Upper lobe of left lung (tissue), 4 donors: ENCODE data around the gene ZNF891.

Source experiments
- POLR2A ChIP-seq, 4 donors: fragments of 450-650 bp; IDR thresholded peaks; one replicate each; pipeline ENCODE4 v1.5.1; 2016 to 2017; ENCODE audit warnings: antibody characterized with exemption in 4 of 4, mild to moderate bottlenecking in 2 of 4
- POLR2AphosphoS5 ChIP-seq, 2 donors: sonication (generic); formaldehyde crosslinking; IDR thresholded peaks; one replicate each; pipeline ENCODE4 v1.5.1; 2017; ENCODE audit warnings: antibody characterized with exemption in 2 of 2
- TF ChIP-seq, protein P1 (sequence below), 6 experiments: fragments of 450-650 bp in 4 of 6; fragments of 200-600 bp in 2 of 6; sonication (generic) in 2 of 6; IDR thresholded peaks; one replicate each; pipeline ENCODE4 v1.5.1; 2016 to 2019; ENCODE audit warnings: antibody characterized with exemption in 6 of 6

DNA sequence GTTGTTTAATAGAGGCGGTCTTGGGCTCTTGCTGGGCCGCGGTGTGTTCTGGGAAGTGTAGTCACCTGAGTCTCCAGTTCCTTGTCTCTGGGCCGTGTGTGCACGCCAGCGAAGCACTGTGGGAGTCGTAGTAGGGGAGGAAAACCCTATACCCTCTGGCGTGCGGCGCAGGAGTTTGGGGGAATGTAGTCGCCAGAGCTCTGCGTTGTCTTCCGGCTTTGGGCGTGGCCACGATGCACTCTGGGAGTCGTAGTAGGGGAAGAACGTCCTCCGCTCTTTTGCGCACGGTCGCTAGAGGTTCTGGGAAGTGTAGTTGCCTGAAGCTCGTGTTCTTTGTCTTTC is 50.1 kb downstream of the ZNF891 start:
- TF ChIP-seq, protein P1, sequence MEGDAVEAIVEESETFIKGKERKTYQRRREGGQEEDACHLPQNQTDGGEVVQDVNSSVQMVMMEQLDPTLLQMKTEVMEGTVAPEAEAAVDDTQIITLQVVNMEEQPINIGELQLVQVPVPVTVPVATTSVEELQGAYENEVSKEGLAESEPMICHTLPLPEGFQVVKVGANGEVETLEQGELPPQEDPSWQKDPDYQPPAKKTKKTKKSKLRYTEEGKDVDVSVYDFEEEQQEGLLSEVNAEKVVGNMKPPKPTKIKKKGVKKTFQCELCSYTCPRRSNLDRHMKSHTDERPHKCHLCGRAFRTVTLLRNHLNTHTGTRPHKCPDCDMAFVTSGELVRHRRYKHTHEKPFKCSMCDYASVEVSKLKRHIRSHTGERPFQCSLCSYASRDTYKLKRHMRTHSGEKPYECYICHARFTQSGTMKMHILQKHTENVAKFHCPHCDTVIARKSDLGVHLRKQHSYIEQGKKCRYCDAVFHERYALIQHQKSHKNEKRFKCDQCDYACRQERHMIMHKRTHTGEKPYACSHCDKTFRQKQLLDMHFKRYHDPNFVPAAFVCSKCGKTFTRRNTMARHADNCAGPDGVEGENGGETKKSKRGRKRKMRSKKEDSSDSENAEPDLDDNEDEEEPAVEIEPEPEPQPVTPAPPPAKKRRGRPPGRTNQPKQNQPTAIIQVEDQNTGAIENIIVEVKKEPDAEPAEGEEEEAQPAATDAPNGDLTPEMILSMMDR (IDR thresholded peaks at IDR 0.05): peak in 1 of 6 experiments; percentile 19
- TF ChIP-seq POLR2AphosphoS5 (IDR thresholded peaks at IDR 0.05) (peak; percentile 45 to 81), POLR2A (IDR thresholded peaks at IDR 0.05) (no peak)
